ENCODE results near the gene CLEC20A. TPM values are rescaled to one million over a fixed set of nuclear protein-coding genes. Genes with fewer than 3 reads are reported as not detected.

The CLEC20A gene
- polyA plus RNA-seq, 3 donors: not detected

GRCh38 chr1:178467837-178468236 lies 28.9 kb downstream of the CLEC20A start:
- Histone ChIP-seq H3K4me2 (replicated peaks; ENCODE audit: extremely low read depth, low read length, poor library complexity, severe bottlenecking) (no peak overlapping the region), H3K36me3 (replicated peaks in 1 of 2; ENCODE audit: control insufficient read depth in 1 of 2, insufficient read depth in 2 of 2, low read length in 2 of 2) (no peaks in the 10 kb centered on the region), H3K4me3 (replicated peaks in 1 of 3; ENCODE audit: low read depth in 2 of 3, low read length in 3 of 3) (no peak overlapping the region), H3K9me3 (replicated peaks in 1 of 2; ENCODE audit: control insufficient read depth in 1 of 2, insufficient read depth in 1 of 2, low read length in 2 of 2) (no peaks in the 10 kb centered on the region), H3K27ac (ENCODE audit: low read depth in 1 of 2, low read length in 2 of 2) (no peak overlapping the region), H3K27me3 (ENCODE audit: control insufficient read depth in 2 of 2, insufficient read depth in 2 of 2, low read length in 2 of 2) (no peaks in the 10 kb centered on the region), H3K79me2 (ENCODE audit: insufficient read depth, low read length) (no peaks in the 10 kb centered on the region), H3K4me1 (ENCODE audit: control insufficient read depth in 1 of 2, insufficient read depth in 2 of 2, low read length in 2 of 2) (no peaks in the 10 kb centered on the region), H2AFZ (ENCODE audit: insufficient read depth, low read depth, low read length, poor library complexity, severe bottlenecking) (no peak overlapping the region), H4K20me1 (ENCODE audit: insufficient read depth, low read length) (no peaks in the 10 kb centered on the region), H3K9ac (ENCODE audit: insufficient read depth, low read length, poor library complexity, severe bottlenecking) (no peak overlapping the region)
- Mint-ChIP-seq H3K27me3 (ENCODE audit: low read depth in 3 of 3) (peaks cover 0 to 2% (median 2%) of the 10 kb centered on the region in 3 donors), H3K9me3 (peaks cover 0 to 1% (median 0%) of the 10 kb centered on the region in 7 donors), H3K4me1 (no peaks in the 10 kb centered on the region), H3K36me3 (peaks cover 3 to 12% of the 10 kb centered on the region in 2 donors), H3K27ac (no peak overlapping the region), H3K4me3 (no peak overlapping the region)
- intact Hi-C loops (cut with micrococcal nuclease): no loop called here
- TF ChIP-seq, protein P1, sequence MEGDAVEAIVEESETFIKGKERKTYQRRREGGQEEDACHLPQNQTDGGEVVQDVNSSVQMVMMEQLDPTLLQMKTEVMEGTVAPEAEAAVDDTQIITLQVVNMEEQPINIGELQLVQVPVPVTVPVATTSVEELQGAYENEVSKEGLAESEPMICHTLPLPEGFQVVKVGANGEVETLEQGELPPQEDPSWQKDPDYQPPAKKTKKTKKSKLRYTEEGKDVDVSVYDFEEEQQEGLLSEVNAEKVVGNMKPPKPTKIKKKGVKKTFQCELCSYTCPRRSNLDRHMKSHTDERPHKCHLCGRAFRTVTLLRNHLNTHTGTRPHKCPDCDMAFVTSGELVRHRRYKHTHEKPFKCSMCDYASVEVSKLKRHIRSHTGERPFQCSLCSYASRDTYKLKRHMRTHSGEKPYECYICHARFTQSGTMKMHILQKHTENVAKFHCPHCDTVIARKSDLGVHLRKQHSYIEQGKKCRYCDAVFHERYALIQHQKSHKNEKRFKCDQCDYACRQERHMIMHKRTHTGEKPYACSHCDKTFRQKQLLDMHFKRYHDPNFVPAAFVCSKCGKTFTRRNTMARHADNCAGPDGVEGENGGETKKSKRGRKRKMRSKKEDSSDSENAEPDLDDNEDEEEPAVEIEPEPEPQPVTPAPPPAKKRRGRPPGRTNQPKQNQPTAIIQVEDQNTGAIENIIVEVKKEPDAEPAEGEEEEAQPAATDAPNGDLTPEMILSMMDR (IDR thresholded peaks at IDR 0.05): no peak
- no peak for DNase-seq

GRCh38 chr1:178465011-178465410 lies 31.8 kb downstream of the CLEC20A start:
- H4K20me1 ChIP-seq (ENCODE audit: insufficient read depth, low read length): no peaks in the 10 kb centered on the region
- H2AFZ ChIP-seq (ENCODE audit: insufficient read depth, low read depth, low read length, poor library complexity, severe bottlenecking): no peak overlapping the region
- no peak overlapping the region for H3K27ac Mint-ChIP-seq
- no peaks in the 10 kb centered on the region for H3K4me1 Mint-ChIP-seq
- peaks cover 3 to 12% of the 10 kb centered on the region in 2 donors for H3K36me3 Mint-ChIP-seq
- H3K9me3 Mint-ChIP-seq: peaks cover 0 to 1% (median 0%) of the 10 kb centered on the region in 7 donors
- H3K27me3 Mint-ChIP-seq (ENCODE audit: low read depth in 3 of 3): no peaks in the 10 kb centered on the region
- TF ChIP-seq, protein P1 (IDR thresholded peaks at IDR 0.05): no peak
- H3K4me3 ChIP-seq (replicated peaks in 1 of 3; ENCODE audit: low read depth in 2 of 3, low read length in 3 of 3): no peak overlapping the region
- no peaks in the 10 kb centered on the region for H3K4me1 ChIP-seq (ENCODE audit: control insufficient read depth in 1 of 2, insufficient read depth in 2 of 2, low read length in 2 of 2)
- no peak overlapping the region for H3K9ac ChIP-seq (ENCODE audit: insufficient read depth, low read length, poor library complexity, severe bottlenecking)
- H3K4me3 Mint-ChIP-seq: no peak overlapping the region
- H3K79me2 ChIP-seq (ENCODE audit: insufficient read depth, low read length): no peaks in the 10 kb centered on the region
- intact Hi-C loops (cut with micrococcal nuclease): no loop called here
- no peaks in the 10 kb centered on the region for H3K36me3 ChIP-seq (replicated peaks in 1 of 2; ENCODE audit: control insufficient read depth in 1 of 2, insufficient read depth in 2 of 2, low read length in 2 of 2)
- no peak overlapping the region for H3K27ac ChIP-seq (ENCODE audit: low read depth in 1 of 2, low read length in 2 of 2)
- no peak overlapping the region for H3K4me2 ChIP-seq (replicated peaks; ENCODE audit: extremely low read depth, low read length, poor library complexity, severe bottlenecking)
- no peaks in the 10 kb centered on the region for H3K9me3 ChIP-seq (replicated peaks in 1 of 2; ENCODE audit: control insufficient read depth in 1 of 2, insufficient read depth in 1 of 2, low read length in 2 of 2)
- H3K27me3 ChIP-seq (ENCODE audit: control insufficient read depth in 2 of 2, insufficient read depth in 2 of 2, low read length in 2 of 2): no peaks in the 10 kb centered on the region
- DNase-seq: no peak

Measured in CD14-positive monocyte (primary cell).